GM18502 (cell line): ENCODE measurements around the gene ADAM30.
"Not testable (repeated sequence)": the region's sequence is repeated elsewhere in the genome, so short reads cannot be mapped to it uniquely, and the experiment has no call there.

Experiments
- ATAC-seq: cut with Tn5 transposase; IDR thresholded peaks from one replicate; pipeline ENCODE4 v1.9.1; 2021; ENCODE audit warnings: mild to moderate bottlenecking; ENCODE audit not compliant: unreplicated experiment, poor library complexity

The ADAM30 gene

GRCh38 chr1:119879510-119880434 is 16.5 kb downstream of the ADAM30 start:
- no peak for ATAC-seq

- no peak for ATAC-seq
These were observed 18.1 kb downstream of the ADAM30 start for GRCh38 chr1:119878171-119878570.

GRCh38 chr1:119874186-119874585 is 22.1 kb downstream of the ADAM30 start:
- ATAC-seq, result no peak

GRCh38 chr1:119873135-119874015 is 22.9 kb downstream of the ADAM30 start:
- no peak for ATAC-seq

- no peak for ATAC-seq
These were observed 24.4 kb downstream of the ADAM30 start for GRCh38 chr1:119871881-119872280.

- ATAC-seq, result no peak
These were observed 25.3 kb downstream of the ADAM30 start for GRCh38 chr1:119870917-119871596.

- ATAC-seq, result no peak
These were observed 26.3 kb downstream of the ADAM30 start for GRCh38 chr1:119869995-119870394.

GRCh38 chr1:119868176-119868575 is 28.1 kb downstream of the ADAM30 start:
- no peak for ATAC-seq

- ATAC-seq, result no peak
These were observed 29.9 kb downstream of the ADAM30 start for GRCh38 chr1:119866451-119866850.

GRCh38 chr1:119865627-119866026 is 30.7 kb downstream of the ADAM30 start:
- no peak for ATAC-seq

GRCh38 chr1:119862276-119862675 is 34.0 kb downstream of the ADAM30 start:
- no peak for ATAC-seq

GRCh38 chr1:119861547-119861946 is 34.8 kb downstream of the ADAM30 start:
- no peak for ATAC-seq

GRCh38 chr1:119859647-119860046 is 36.7 kb downstream of the ADAM30 start:
- no peak for ATAC-seq

- ATAC-seq, result not testable (repeated sequence)
These were observed 37.6 kb downstream of the ADAM30 start for GRCh38 chr1:119858556-119859214.

GRCh38 chr1:119858126-119858525 is 38.2 kb downstream of the ADAM30 start:
- ATAC-seq, result no peak

GRCh38 chr1:119853155-119853554 is 43.2 kb downstream of the ADAM30 start:
- ATAC-seq, result no peak

- ATAC-seq, result not testable (repeated sequence)
These were observed 52.1 kb downstream of the ADAM30 start for GRCh38 chr1:119844206-119844605.
